HEK293 (cell line): ENCODE data around the gene NAP1L4.

ENCODE experiments used
- CTCF ChIA-PET: fragments of 350-600 bp; formaldehyde crosslinking; extraction: SDS; loops from one replicate; lab custom pipeline; 2021; ENCODE audit warnings: antibody characterized with exemption; lab: Yijun Ruan, JAX
- POLR2A ChIA-PET: fragments of 300-600 bp; formaldehyde crosslinking; extraction: SDS; loops from one replicate; lab custom pipeline; 2020; ENCODE audit warnings: antibody characterized with exemption, inconsistent platforms; lab: Yijun Ruan, JAX
- H3K27ac ChIP-seq: fragments of 200-500 bp; sonication (Bioruptor generic); 2 replicates; pipeline ENCODE4 v1.5.1; 2014; ENCODE audit warnings: low read depth, low read length, control low read depth, inconsistent platforms; ENCODE audit errors: extremely low read depth
- H3K36me3 ChIP-seq, 2 experiments: fragments of 200-500 bp in 1 of 2; sonication (Bioruptor generic) in 1 of 2; 1 replicate in 1 of 2; 2 replicates in 1 of 2; pipeline ENCODE4 v1.5.1; 2014 to 2017; ENCODE audit warnings: inconsistent platforms in 2 of 2, low read length in 2 of 2; ENCODE audit not compliant: control insufficient read depth in 2 of 2, insufficient read depth in 1 of 2
- H3K4me1 ChIP-seq: fragments of 200-500 bp; sonication (Bioruptor generic); 2 replicates; pipeline ENCODE4 v1.5.1; 2014; ENCODE audit warnings: mild to moderate bottlenecking, low read length, inconsistent platforms; ENCODE audit not compliant: control insufficient read depth, insufficient read depth
- H3K4me3 ChIP-seq: 2 replicates; pipeline ENCODE4 v1.5.1; 2011; ENCODE audit warnings: low read depth, mild to moderate bottlenecking, control low read depth, low read length, moderate library complexity
- H3K9me3 ChIP-seq: fragments of 200-500 bp; sonication (Bioruptor generic); 2 replicates; pipeline ENCODE4 v1.5.1; 2014; ENCODE audit warnings: low read depth, low read length, inconsistent platforms; ENCODE audit not compliant: control insufficient read depth, insufficient read depth
- FEZF1 ChIP-seq: fragments of 450-650 bp; formaldehyde crosslinking; IDR thresholded peaks from 2 replicates; pipeline ENCODE4 v1.5.1; 2016; ENCODE audit warnings: missing biosample characterization, missing genetic modification characterization
- HOXD13 ChIP-seq: sonication (generic); formaldehyde crosslinking; IDR thresholded peaks from 2 replicates; pipeline ENCODE4 v1.8.0; 2022; ENCODE audit warnings: missing genetic modification reagents, borderline replicate concordance
- KLF1 ChIP-seq: fragments of 450-650 bp; formaldehyde crosslinking; IDR thresholded peaks from 2 replicates; pipeline ENCODE4 v1.5.1; 2016; ENCODE audit warnings: missing biosample characterization, missing genetic modification characterization
- KLF16 ChIP-seq: fragments of 450-650 bp; formaldehyde crosslinking; IDR thresholded peaks from 2 replicates; pipeline ENCODE4 v1.5.1; 2017; ENCODE audit warnings: missing biosample characterization, missing genetic modification characterization
- PRDM10 ChIP-seq: fragments of 450-650 bp; formaldehyde crosslinking; IDR thresholded peaks from 2 replicates; pipeline ENCODE4 v1.5.1; 2016; ENCODE audit warnings: missing biosample characterization, missing genetic modification characterization
- PRDM4 ChIP-seq: fragments of 450-650 bp; formaldehyde crosslinking; IDR thresholded peaks from 2 replicates; pipeline ENCODE4 v1.5.1; 2017; ENCODE audit warnings: missing biosample characterization, missing genetic modification characterization
- SP2 ChIP-seq: fragments of 450-650 bp; formaldehyde crosslinking; IDR thresholded peaks from 2 replicates; pipeline ENCODE4 v1.5.1; 2016; ENCODE audit warnings: missing biosample characterization, missing genetic modification characterization
- ZBTB8A ChIP-seq: fragments of 450-650 bp; formaldehyde crosslinking; IDR thresholded peaks from 2 replicates; pipeline ENCODE4 v1.5.1; 2016; ENCODE audit warnings: missing biosample characterization, missing genetic modification characterization
- ZIC2 ChIP-seq: fragments of 450-650 bp; formaldehyde crosslinking; IDR thresholded peaks from 2 replicates; pipeline ENCODE4 v1.5.1; 2016; ENCODE audit warnings: missing biosample characterization, missing genetic modification characterization
- ZNF184 ChIP-seq: fragments of 450-650 bp; IDR thresholded peaks from 2 replicates; pipeline ENCODE4 v1.5.1; 2018; ENCODE audit warnings: missing biosample characterization, mild to moderate bottlenecking, missing genetic modification characterization
- ZNF311 ChIP-seq: fragments of 450-650 bp; formaldehyde crosslinking; IDR thresholded peaks from 2 replicates; pipeline ENCODE4 v1.5.1; 2017; ENCODE audit warnings: missing biosample characterization, missing genetic modification characterization, borderline replicate concordance
- ZNF362 ChIP-seq: fragments of 450-650 bp; formaldehyde crosslinking; IDR thresholded peaks from 2 replicates; pipeline ENCODE4 v1.5.1; 2016; ENCODE audit warnings: missing biosample characterization, missing genetic modification characterization
- ZNF391 ChIP-seq: fragments of 450-650 bp; formaldehyde crosslinking; IDR thresholded peaks from 2 replicates; pipeline ENCODE4 v1.5.1; 2016; ENCODE audit warnings: low read depth, missing biosample characterization, missing genetic modification characterization, borderline replicate concordance
- ZNF433 ChIP-seq: fragments of 450-650 bp; formaldehyde crosslinking; IDR thresholded peaks from 2 replicates; pipeline ENCODE4 v1.5.1; 2016; ENCODE audit warnings: missing biosample characterization, missing genetic modification characterization, low read depth
- ZNF561 ChIP-seq: fragments of 450-650 bp; IDR thresholded peaks from 2 replicates; pipeline ENCODE4 v1.5.1; 2018; ENCODE audit warnings: missing biosample characterization, missing genetic modification characterization, borderline replicate concordance
- ZNF624 ChIP-seq: fragments of 450-650 bp; formaldehyde crosslinking; IDR thresholded peaks from 2 replicates; pipeline ENCODE4 v1.5.1; 2017; ENCODE audit warnings: missing biosample characterization, missing genetic modification characterization
- ZNF629 ChIP-seq: fragments of 450-650 bp; formaldehyde crosslinking; IDR thresholded peaks from 2 replicates; pipeline ENCODE4 v1.5.1; 2017; ENCODE audit warnings: missing biosample characterization, missing genetic modification characterization
- ZNF660 ChIP-seq: fragments of 450-650 bp; IDR thresholded peaks from 2 replicates; pipeline ENCODE4 v1.5.1; 2018; ENCODE audit warnings: missing biosample characterization, mild to moderate bottlenecking, missing genetic modification characterization
- TF ChIP-seq, protein P1 (sequence below): fragments of 450-650 bp; formaldehyde crosslinking; IDR thresholded peaks from 2 replicates; pipeline ENCODE4 v1.5.1; 2016; ENCODE audit warnings: missing biosample characterization, missing genetic modification characterization

Gene NAP1L4

DNA sequence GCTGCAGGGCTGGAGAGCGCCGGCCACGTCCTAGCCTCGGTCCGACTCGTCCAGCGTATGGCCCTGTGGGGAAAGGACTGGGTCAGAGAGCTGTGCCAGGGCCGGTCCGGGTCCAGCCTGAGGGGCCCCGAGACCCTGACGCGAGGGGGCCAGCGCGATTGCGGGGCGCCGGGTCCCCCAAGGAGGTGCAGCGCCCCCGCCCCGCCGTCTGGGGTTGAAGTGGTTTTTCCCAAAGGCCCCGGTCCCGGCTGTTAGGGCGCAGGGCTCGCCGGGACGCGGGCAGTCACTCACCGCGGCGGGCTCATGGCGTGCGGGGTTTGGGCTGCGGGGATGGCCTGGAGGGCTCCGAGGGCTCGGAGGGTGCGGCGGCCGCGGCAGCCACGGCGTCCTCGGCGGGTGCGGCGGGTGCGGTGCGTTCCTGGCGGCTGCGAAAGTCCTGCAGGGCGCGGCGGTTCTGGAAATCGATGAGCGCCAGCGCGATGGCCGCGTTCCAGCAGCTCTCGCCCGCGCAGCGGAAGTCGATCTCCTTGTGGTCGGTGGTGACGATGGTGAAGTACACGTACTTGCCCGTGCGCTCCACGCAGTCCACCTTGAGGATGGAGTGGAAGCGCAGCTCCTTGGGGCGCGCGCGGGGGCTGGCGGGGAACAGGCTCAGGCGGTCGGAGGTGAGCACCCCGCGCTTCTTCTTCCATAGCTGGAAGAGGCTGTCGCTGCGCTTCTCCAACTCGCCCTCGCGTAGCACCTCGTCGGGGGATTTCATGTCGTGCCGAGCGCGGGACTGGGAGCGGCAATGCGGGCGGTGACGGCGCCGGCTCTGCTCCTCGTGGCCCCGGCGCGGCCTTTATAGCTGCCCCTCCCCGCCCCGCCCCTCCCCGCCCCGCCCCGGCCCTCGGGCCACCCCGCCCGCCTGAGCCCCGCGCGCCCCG is 63.3 kb downstream of the NAP1L4 start, which contains the start of gene PHLDA2 (continued):
- TF ChIP-seq PRDM10 (tag by site-specific recombination) (peak; percentile 56), ZNF624 (no peak), PRDM4 (tag by site-specific recombination) (peak; percentile 21; the same call in 1 of the 2 replicates), KLF16 (tag by site-specific recombination) (no peak), KLF1 (tag by site-specific recombination) (peak; percentile 45; the same call in 1 of the 2 replicates), ZNF561 (tag by site-specific recombination) (no peak), ZBTB8A (tag by site-specific recombination) (peak; percentile 27; the same call in 1 of the 2 replicates), ZNF629 (peak; percentile 74), FEZF1 (tag by site-specific recombination) (no peak)

DNA sequence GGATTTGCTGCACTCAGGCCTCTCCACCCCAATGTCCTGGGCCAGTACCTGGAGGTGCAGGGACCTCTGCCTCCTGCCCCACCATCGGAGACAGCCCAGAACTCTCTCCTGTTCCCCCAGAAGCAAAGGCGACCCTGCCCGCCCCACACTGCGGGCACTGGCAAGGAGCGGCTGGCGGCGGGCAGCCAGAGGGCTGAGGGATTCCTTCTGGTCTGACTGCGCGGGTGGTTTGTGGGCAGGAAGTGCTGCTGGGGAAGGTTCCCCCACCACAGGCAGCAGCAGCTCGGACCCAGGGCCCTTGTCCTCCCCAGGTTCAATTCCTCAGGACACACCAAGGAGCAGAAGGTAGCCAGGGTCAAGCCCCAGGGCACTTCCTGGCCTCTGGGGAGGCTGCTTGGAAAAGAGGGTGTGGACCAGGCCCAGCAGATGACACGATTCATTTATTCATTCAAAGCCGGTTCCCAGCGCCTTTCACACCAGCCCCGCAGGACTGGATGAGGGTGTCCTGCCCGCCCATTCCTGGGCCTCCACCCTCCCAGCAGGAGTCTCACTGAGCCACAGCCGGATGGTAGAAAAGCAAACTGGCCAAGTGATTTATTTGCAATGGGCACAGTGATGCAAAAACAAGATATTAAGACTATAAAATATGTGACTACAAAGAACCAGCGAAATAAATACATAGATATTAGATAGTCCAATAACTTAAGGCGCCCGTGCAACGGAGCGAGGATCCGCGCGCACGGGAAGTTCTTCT is 64.1 kb downstream of the NAP1L4 start:
- TF ChIP-seq ZIC2 (tag by site-specific recombination) (peak; percentile 42), HOXD13 (CRISPR knock-in tag) (no peak), KLF1 (tag by site-specific recombination) (peak; percentile 57), SP2 (peak; percentile 11; the same call in 1 of the 2 replicates)
- H3K4me1 ChIP-seq = no peaks in the 10 kb centered on the region
- no peaks in the 10 kb centered on the region for H3K9me3 ChIP-seq
- no peaks in the 10 kb centered on the region for H3K36me3 ChIP-seq
- peak overlapping the region; percentile 54 for H3K4me3 ChIP-seq
- ChIA-PET CTCF (interaction anchor here (0.6 to 3.7 kb wide), 4 partner anchors 11 to 414 kb away, joined by 3 to 25 read pairs (median 4); no protein-coding TSS in a partner anchor), POLR2A (interaction anchor here (1.2 to 2.3 kb wide), 8 partner anchors 10 to 122 kb away, joined by 4 to 22 read pairs (median 10); partner anchors contain the start of genes CDKN1C and NAP1L4)
- H3K27ac ChIP-seq = no peak overlapping the region; the same call in 1 of the 2 replicates

DNA sequence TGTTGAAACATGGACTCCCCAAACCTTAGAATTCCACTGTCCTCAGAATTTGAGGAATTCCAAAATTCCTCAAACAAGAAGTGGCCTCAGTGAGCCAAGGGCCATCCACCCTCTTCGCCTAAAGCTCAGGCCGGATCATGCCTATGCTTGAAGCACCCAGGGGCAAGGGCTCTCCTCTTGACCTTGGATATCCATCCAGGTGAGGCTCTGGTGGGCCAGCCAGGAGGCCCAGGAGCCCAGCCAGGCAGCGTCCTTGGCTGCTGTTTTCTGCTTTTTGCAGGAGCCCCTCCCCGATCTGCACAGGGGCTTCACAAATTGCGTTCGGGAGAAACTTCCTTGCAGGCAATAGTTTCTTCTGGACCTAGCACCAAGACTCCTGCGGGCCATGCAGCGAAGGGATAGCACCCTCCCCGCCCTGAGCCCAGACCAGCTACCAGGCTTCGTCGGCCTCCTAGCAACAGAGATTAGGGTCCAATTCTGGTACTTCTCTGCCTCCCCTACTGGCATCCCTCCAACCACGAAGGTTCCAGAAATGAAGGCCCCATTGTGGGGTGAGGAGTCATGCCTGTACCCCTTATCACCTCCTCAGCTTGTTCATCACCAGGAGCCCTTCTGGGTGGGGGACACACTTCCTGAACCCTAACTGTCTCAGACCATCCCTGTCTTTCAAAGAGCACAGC is 64.9 kb downstream of the NAP1L4 start:
- no peak for TF ChIP-seq ZNF433
- TF ChIP-seq ZNF391 = no peak
- TF ChIP-seq ZNF362 (tag by site-specific recombination) = no peak
- no peak for TF ChIP-seq ZNF184 (tag by site-specific recombination)
- TF ChIP-seq, protein P1, sequence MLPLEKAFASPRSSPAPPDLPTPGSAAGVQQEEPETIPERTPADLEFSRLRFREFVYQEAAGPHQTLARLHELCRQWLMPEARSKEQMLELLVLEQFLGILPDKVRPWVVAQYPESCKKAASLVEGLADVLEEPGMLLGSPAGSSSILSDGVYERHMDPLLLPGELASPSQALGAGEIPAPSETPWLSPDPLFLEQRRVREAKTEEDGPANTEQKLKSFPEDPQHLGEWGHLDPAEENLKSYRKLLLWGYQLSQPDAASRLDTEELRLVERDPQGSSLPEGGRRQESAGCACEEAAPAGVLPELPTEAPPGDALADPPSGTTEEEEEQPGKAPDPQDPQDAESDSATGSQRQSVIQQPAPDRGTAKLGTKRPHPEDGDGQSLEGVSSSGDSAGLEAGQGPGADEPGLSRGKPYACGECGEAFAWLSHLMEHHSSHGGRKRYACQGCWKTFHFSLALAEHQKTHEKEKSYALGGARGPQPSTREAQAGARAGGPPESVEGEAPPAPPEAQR (tag by site-specific recombination) = no peak
- no peak for TF ChIP-seq ZNF311 (tag by site-specific recombination)
- no peak for TF ChIP-seq ZNF660 (tag by site-specific recombination)
- TF ChIP-seq, all 188 proteins: peak for 0
- no peak overlapping the region for H3K27ac ChIP-seq
- no peaks in the 10 kb centered on the region for H3K4me1 ChIP-seq
- POLR2A ChIA-PET = no interaction called here
- no peak overlapping the region for H3K4me3 ChIP-seq
- no peaks in the 10 kb centered on the region for H3K9me3 ChIP-seq
- H3K36me3 ChIP-seq = no peaks in the 10 kb centered on the region
- CTCF ChIA-PET = interaction anchor here (0.5 to 3.7 kb wide), 4 partner anchors 27 to 413 kb away, joined by 4 to 25 read pairs (median 6); no protein-coding TSS in a partner anchor
